ENCODE data around the gene SEMA3G. TPM values are rescaled to one million over a fixed set of nuclear protein-coding genes. Genes with fewer than 3 reads are reported as not detected.

Gene SEMA3G
- polyA plus RNA-seq, 2 of the 4 experiments (the other 2 are of a cell fraction) = 0.08 to 0.13 TPM

- TF ChIP-seq HEYL (CRISPR knock-in tag; IDR thresholded peaks at IDR 0.05) = no peak
- TF ChIP-seq BHLHE40 (IDR thresholded peaks at IDR 0.05; ENCODE audit: low read depth, low read length) = no peak
- no peak for TF ChIP-seq PBX3 (IDR thresholded peaks at IDR 0.05)
- TF ChIP-seq ELK1 (IDR thresholded peaks at IDR 0.05; ENCODE audit: low read depth, low read length) = no peak
Measured at GRCh38 chr3:52406231-52406661, 38.7 kb downstream of the SEMA3G start (continued).

- ATAC-seq (no peak), FAIRE-seq (no peak), DNase-seq (ENCODE audit: low read depth in 1 of 2, low spot score in 1 of 2) (no peak)
- Histone ChIP-seq H3K4me3 (no peak overlapping the region), H3K27ac (no peak overlapping the region), H3K4me1 (peaks cover 9% of the 10 kb centered on the region; the same call in 2 of the 3 replicates), H3K9me3 (no peaks in the 10 kb centered on the region), H3K4me2 (no peak overlapping the region)
- TF ChIP-seq MAZ (IDR thresholded peaks at IDR 0.05; ENCODE audit: borderline replicate concordance, low read depth, low read length) (no peak), MYC (IDR thresholded peaks at IDR 0.05; ENCODE audit: borderline replicate concordance, low read length) (no peak), GATA3 (IDR thresholded peaks at IDR 0.05; ENCODE audit: borderline replicate concordance) (no peak), JUNB (IDR thresholded peaks at IDR 0.05) (no peak), NFE2L2 (conservative IDR thresholded peaks at IDR 0.05; ENCODE audit: low read length) (no peak), RARB (CRISPR knock-in tag; IDR thresholded peaks at IDR 0.05) (no peak), FOSB (CRISPR knock-in tag; IDR thresholded peaks at IDR 0.05) (no peak), BCL3 (IDR thresholded peaks at IDR 0.05) (no peak), RCOR1 (IDR thresholded peaks at IDR 0.05; ENCODE audit: low read depth, low read length) (no peak), POLR2AphosphoS2 (conservative IDR thresholded peaks at IDR 0.05; ENCODE audit: low read length) (no peak), USF2 (IDR thresholded peaks at IDR 0.05) (no peak), HDAC2 (IDR thresholded peaks at IDR 0.05) (no peak), CHD2 (IDR thresholded peaks at IDR 0.05; ENCODE audit: low read length, partially characterized antibody) (no peak), NR3C1 (IDR thresholded peaks at IDR 0.05) (no peak), CBX2 (IDR thresholded peaks at IDR 0.05; ENCODE audit: borderline replicate concordance, low read depth) (no peak), EHF (CRISPR knock-in tag; IDR thresholded peaks at IDR 0.05) (no peak)
- ChIA-PET CTCF (interaction anchor here (1.1 to 2.2 kb wide), 3 partner anchors 23 to 67 kb away, joined by 3 to 5 read pairs (median 5); no protein-coding TSS in a partner anchor), POLR2A (no interaction called here)
- 91% methylated on average over 4 of the region's 4 CpGs for WGBS (ENCODE audit: missing lambda C conversion rate)
Measured at GRCh38 chr3:52405601-52406110, 39.2 kb downstream of the SEMA3G start.

GRCh38 chr3:52405066-52405465 lies 39.8 kb downstream of the SEMA3G start:
- Histone ChIP-seq H3K4me3 (no peak overlapping the region), H3K27ac (no peak overlapping the region), H3K4me1 (peaks cover 9% of the 10 kb centered on the region; the same call in 2 of the 3 replicates), H3K9me3 (no peaks in the 10 kb centered on the region), H3K4me2 (no peak overlapping the region)
- ChIA-PET POLR2A (interaction anchor here (0.6 kb wide), 1 partner anchor 210 kb away, joined by 3 read pairs; no protein-coding TSS in a partner anchor), CTCF (interaction anchor here (1.1 to 2.2 kb wide), 3 partner anchors 23 to 185 kb away, joined by 3 to 5 read pairs (median 5); no protein-coding TSS in a partner anchor)
- no peak for ATAC-seq
- TF ChIP-seq ELK1 (IDR thresholded peaks at IDR 0.05; ENCODE audit: low read depth, low read length) = no peak
- TF ChIP-seq FOSL2 (IDR thresholded peaks at IDR 0.05) = no peak
- TF ChIP-seq FOSL2 (CRISPR knock-in tag; IDR thresholded peaks at IDR 0.05) = no peak
- no peak for FAIRE-seq
- WGBS (ENCODE audit: missing lambda C conversion rate) = 96% methylated on average over 3 of the region's 6 CpGs
- no peak for DNase-seq (ENCODE audit: low read depth in 1 of 2, low spot score in 1 of 2)
